Measurements from ENCODE around the gene CPXM1. TPM values are rescaled to one million over a fixed set of nuclear protein-coding genes. Genes with fewer than 3 reads are reported as not detected.
A peak's percentile ranks its signal among the peaks of the same experiment; 100 is the strongest.
"Not testable (repeated sequence)": the region's sequence is repeated elsewhere in the genome, so short reads cannot be mapped to it uniquely, and the experiment has no call there.

The CPXM1 gene
- total RNA-seq, 1 experiment from 2014 or later, result 0.42 TPM

- DNase-seq (ENCODE audit: low read depth), result no peak
Measured at GRCh38 chr20:2820896-2821869, 20.8 kb upstream of the CPXM1 start.

GRCh38 chr20:2820084-2820895 lies 19.9 kb upstream of the CPXM1 start:
- peak; percentile 43 for DNase-seq (ENCODE audit: low read depth)

GRCh38 chr20:2817891-2818595 lies 17.6 kb upstream of the CPXM1 start:
- no peak for DNase-seq (ENCODE audit: low read depth)

- no peak for DNase-seq (ENCODE audit: low read depth)
Measured at GRCh38 chr20:2817341-2817726, 16.9 kb upstream of the CPXM1 start.

- peak; percentile 48 for DNase-seq (ENCODE audit: low read depth)
Measured at GRCh38 chr20:2816583-2817340, 16.3 kb upstream of the CPXM1 start.

GRCh38 chr20:2816030-2816582 lies 15.7 kb upstream of the CPXM1 start, which contains the start of gene TMEM239:
TMEM239 (plus strand) TSS chr20:2816364; CDS start chr20:2816555, 191 bp downstream.
- no peak for DNase-seq (ENCODE audit: low read depth)

- no peak for DNase-seq (ENCODE audit: low read depth)
Measured at GRCh38 chr20:2815242-2815900, 14.9 kb upstream of the CPXM1 start.

- peak; percentile 100 for DNase-seq (ENCODE audit: low read depth)
Measured at GRCh38 chr20:2814587-2815051, 14.2 kb upstream of the CPXM1 start, which contains the start of gene C20orf141. C20orf141 (plus strand) TSS chr20:2814987; CDS start chr20:2815185, 198 bp downstream.

- peak; percentile 40 for DNase-seq (ENCODE audit: low read depth)
Measured at GRCh38 chr20:2814076-2814475, 13.6 kb upstream of the CPXM1 start.

GRCh38 chr20:2812189-2812588 lies 11.8 kb upstream of the CPXM1 start:
- no peak for DNase-seq (ENCODE audit: low read depth)

- DNase-seq (ENCODE audit: low read depth), result no peak
Measured at GRCh38 chr20:2809690-2810089, 9.3 kb upstream of the CPXM1 start.

- not testable (repeated sequence) for DNase-seq (ENCODE audit: low read depth)
Measured at GRCh38 chr20:2807929-2808328, 7.5 kb upstream of the CPXM1 start.

- DNase-seq (ENCODE audit: low read depth), result no peak
Measured at GRCh38 chr20:2807019-2807418, 6.6 kb upstream of the CPXM1 start.

GRCh38 chr20:2806351-2806701 lies 5.9 kb upstream of the CPXM1 start:
- DNase-seq (ENCODE audit: low read depth), result no peak

- DNase-seq (ENCODE audit: low read depth), result no peak
Measured at GRCh38 chr20:2805689-2806350, 5.4 kb upstream of the CPXM1 start.

GRCh38 chr20:2804852-2805688 lies 4.6 kb upstream of the CPXM1 start:
- DNase-seq (ENCODE audit: low read depth), result peak; percentile 54

- no peak for DNase-seq (ENCODE audit: low read depth)
Measured at GRCh38 chr20:2804041-2804828, 3.8 kb upstream of the CPXM1 start.

- peak; percentile 40 for DNase-seq (ENCODE audit: low read depth)
Measured at GRCh38 chr20:2801286-2801728, 880 bp upstream of the CPXM1 start.
